ENCODE results near the gene GXYLT2.

GRCh38 chr3:72894976-72895552, 7.2 kb downstream of the GXYLT2 start:
- TF ChIP-seq, protein P1, sequence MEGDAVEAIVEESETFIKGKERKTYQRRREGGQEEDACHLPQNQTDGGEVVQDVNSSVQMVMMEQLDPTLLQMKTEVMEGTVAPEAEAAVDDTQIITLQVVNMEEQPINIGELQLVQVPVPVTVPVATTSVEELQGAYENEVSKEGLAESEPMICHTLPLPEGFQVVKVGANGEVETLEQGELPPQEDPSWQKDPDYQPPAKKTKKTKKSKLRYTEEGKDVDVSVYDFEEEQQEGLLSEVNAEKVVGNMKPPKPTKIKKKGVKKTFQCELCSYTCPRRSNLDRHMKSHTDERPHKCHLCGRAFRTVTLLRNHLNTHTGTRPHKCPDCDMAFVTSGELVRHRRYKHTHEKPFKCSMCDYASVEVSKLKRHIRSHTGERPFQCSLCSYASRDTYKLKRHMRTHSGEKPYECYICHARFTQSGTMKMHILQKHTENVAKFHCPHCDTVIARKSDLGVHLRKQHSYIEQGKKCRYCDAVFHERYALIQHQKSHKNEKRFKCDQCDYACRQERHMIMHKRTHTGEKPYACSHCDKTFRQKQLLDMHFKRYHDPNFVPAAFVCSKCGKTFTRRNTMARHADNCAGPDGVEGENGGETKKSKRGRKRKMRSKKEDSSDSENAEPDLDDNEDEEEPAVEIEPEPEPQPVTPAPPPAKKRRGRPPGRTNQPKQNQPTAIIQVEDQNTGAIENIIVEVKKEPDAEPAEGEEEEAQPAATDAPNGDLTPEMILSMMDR (IDR thresholded peaks at IDR 0.05): no peak
- TF ChIP-seq POLR2A (IDR thresholded peaks at IDR 0.05): no peak

Data from uterus (tissue), 2 donors.